GM12892 (cell line): ENCODE measurements around the gene TMEM266.

Source experiments
- POLR2A ChIP-seq: IDR thresholded peaks from 2 replicates; pipeline ENCODE4 v1.6.1; 2011; ENCODE audit warnings: low read depth, low read length, control low read depth
- POLR2AphosphoS5 ChIP-seq: IDR thresholded peaks from 2 replicates; pipeline ENCODE4 v1.6.1; 2011; ENCODE audit warnings: low read depth, low read length, control low read depth
- TAF1 ChIP-seq: IDR thresholded peaks from 2 replicates; pipeline ENCODE4 v1.6.1; 2011; ENCODE audit warnings: low read depth, mild to moderate bottlenecking, control low read depth, low read length, borderline replicate concordance

DNA sequence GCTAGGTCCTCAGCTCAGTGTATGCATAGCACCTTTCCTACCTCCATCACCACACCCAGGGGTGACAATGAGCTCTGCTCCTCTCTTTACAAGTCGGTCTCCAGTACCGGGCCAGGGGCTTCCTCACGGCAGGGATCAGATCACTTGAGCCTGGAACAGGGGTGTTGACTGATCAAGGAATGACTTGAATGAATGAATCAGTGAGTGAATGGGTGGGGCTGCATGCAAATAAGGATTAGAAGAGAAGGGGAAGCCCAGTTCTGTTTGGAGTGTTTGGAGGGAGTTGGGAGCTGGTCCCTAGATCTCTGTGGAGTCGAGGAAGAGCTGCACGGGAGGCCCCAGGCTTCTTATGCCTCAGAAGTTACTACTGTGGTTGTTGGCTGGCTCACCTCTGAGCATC is 87.0 kb downstream of the TMEM266 start:
- no peak for TF ChIP-seq POLR2A
- no peak for TF ChIP-seq POLR2AphosphoS5
- no peak for TF ChIP-seq TAF1
